HepG2 (cell line): Measurements from ENCODE around the gene MYLK. TPM values are rescaled to one million over a fixed set of nuclear protein-coding genes. Genes with fewer than 3 reads are reported as not detected.

Source experiments
- ATAC-seq: fragments of 200-7000 bp; cut with Tn5 transposase; 3 replicates; pipeline ENCODE4 v1.9.1; 2020; ENCODE audit warnings: mild to moderate bottlenecking, moderate library complexity
- BruUV-seq: library from RNA; stranded (reverse); fragments of 400-500 nt; replicated peaks from 2 replicates; lab custom pipeline; 2021; lab: Mats Ljungman, UMichigan
- CTCF ChIA-PET: fragments of 300-600 bp; formaldehyde crosslinking; extraction: SDS; loops from one replicate; lab custom pipeline; 2021; ENCODE audit warnings: low total read pairs, inconsistent platforms, low intra/inter-chr PET ratio; lab: Yijun Ruan, JAX
- POLR2A ChIA-PET: fragments of 350-600 bp; sonication (Branson Sonifier 250); formaldehyde crosslinking; loops from one replicate; lab custom pipeline; 2020; ENCODE audit warnings: antibody characterized with exemption, inconsistent platforms; lab: Yijun Ruan, JAX
- DNase-seq: peaks from one replicate; pipeline ENCODE4 v3.0.0-alpha.2; 2015; ENCODE audit warnings: low spot score
- FAIRE-seq: peaks from 3 replicates; lab custom pipeline; 2011; peaks lifted over from hg19 to GRCh38; lab: Jason Lieb, UNC
- H2AFZ ChIP-seq: one replicate; pipeline ENCODE4 v1.6.1; 2011; ENCODE audit warnings: low read length, inconsistent platforms
- H3K27ac ChIP-seq: fragments of 300-600 bp; 3 replicates; pipeline ENCODE4 v1.8.0; 2011; ENCODE audit warnings: mixed run types, mild to moderate bottlenecking, mixed read lengths, low read length, inconsistent platforms; ENCODE audit not compliant: insufficient read depth; ENCODE audit errors: extremely low read length
- H3K27me3 ChIP-seq, 2 experiments: fragments of 200-600 bp in 1 of 2; 2 replicates in 1 of 2; 3 replicates in 1 of 2; pipeline versions ENCODE4 v1.6.0 to v1.8.0; 2011; ENCODE audit warnings: low read length in 2 of 2, mild to moderate bottlenecking in 2 of 2, moderate library complexity in 2 of 2, inconsistent platforms in 1 of 2; ENCODE audit not compliant: insufficient read depth in 2 of 2, control insufficient read depth in 1 of 2
- H3K36me3 ChIP-seq, 2 experiments: fragments of 200-600 bp in 1 of 2; replicated peaks in 1 of 2; 2 replicates in 1 of 2; 3 replicates in 1 of 2; pipeline versions ENCODE4 v1.5.1 to v1.8.0; 2011; ENCODE audit warnings: low read length in 2 of 2, inconsistent platforms in 1 of 2; ENCODE audit not compliant: insufficient read depth in 2 of 2, control insufficient read depth in 1 of 2
- H3K4me1 ChIP-seq: 2 replicates; pipeline ENCODE4 v1.5.1; 2012; ENCODE audit warnings: low read length, inconsistent platforms; ENCODE audit not compliant: insufficient read depth
- H3K4me2 ChIP-seq: 2 replicates; pipeline ENCODE4 v1.6.0; 2011; ENCODE audit warnings: low read depth, low read length, inconsistent platforms
- H3K4me3 ChIP-seq, 3 experiments: fragments of 200-600 bp in 1 of 3; sonication (generic), shearing (Covaris generic) in 1 of 3; replicated peaks in 1 of 3; 2 replicates each; pipeline ENCODE4 v1.5.1; 2011 to 2016; ENCODE audit warnings: low read length in 3 of 3, inconsistent platforms in 2 of 3, low read depth in 2 of 3, mild to moderate bottlenecking in 2 of 3, control low read depth in 1 of 3, mixed read lengths in 1 of 3; ENCODE audit not compliant: insufficient read depth in 1 of 3
- H3K79me2 ChIP-seq: one replicate; pipeline ENCODE4 v1.6.1; 2011; ENCODE audit warnings: low read length, inconsistent platforms; ENCODE audit not compliant: insufficient read depth
- H3K9ac ChIP-seq: 2 replicates; pipeline ENCODE4 v1.6.0; 2011; ENCODE audit warnings: mild to moderate bottlenecking, low read depth, low read length, inconsistent platforms; ENCODE audit not compliant: insufficient read depth
- H3K9me3 ChIP-seq: 2 replicates; pipeline ENCODE4 v1.5.1; 2012; ENCODE audit warnings: mild to moderate bottlenecking, low read length
- H4K20me1 ChIP-seq: 2 replicates; pipeline ENCODE4 v1.6.0; 2011; ENCODE audit warnings: inconsistent platforms, mild to moderate bottlenecking, low read length, moderate library complexity; ENCODE audit not compliant: insufficient read depth
- HDAC6 ChIP-seq: fragments of 200-600 bp; sonication (generic); IDR thresholded peaks from 2 replicates; pipeline ENCODE4 v1.7.0; 2017; ENCODE audit warnings: mild to moderate bottlenecking, antibody characterized with exemption, low read length, low read depth
- JUNB ChIP-seq: sonication (generic); formaldehyde crosslinking; IDR thresholded peaks from 2 replicates; pipeline ENCODE4 v1.8.0; 2022; ENCODE audit warnings: missing genetic modification reagents, mild to moderate bottlenecking, borderline replicate concordance
- NONO ChIP-seq, 2 experiments: fragments of 450-650 bp in 1 of 2; sonication (generic) in 1 of 2; formaldehyde crosslinking in 1 of 2; IDR thresholded peaks in 1 of 2; conservative IDR thresholded peaks in 1 of 2; 2 replicates each; pipeline versions ENCODE4 v1.6.1 to v1.8.0; 2017 to 2022; ENCODE audit warnings: mild to moderate bottlenecking in 1 of 2, missing genetic modification reagents in 1 of 2, moderate library complexity in 1 of 2
- NR2C2 ChIP-seq: sonication (generic); formaldehyde crosslinking; IDR thresholded peaks from 2 replicates; pipeline ENCODE4 v1.4.0; 2020; ENCODE audit warnings: missing genetic modification reagents, mild to moderate bottlenecking, moderate library complexity, borderline replicate concordance
- PAWR ChIP-seq: sonication (generic); formaldehyde crosslinking; IDR thresholded peaks from 2 replicates; pipeline ENCODE4 v1.4.0; 2020; ENCODE audit warnings: missing genetic modification reagents, mild to moderate bottlenecking, borderline replicate concordance
- SIN3B ChIP-seq: fragments of 150-350 bp; IDR thresholded peaks from 2 replicates; pipeline ENCODE4 v1.6.1; 2014; ENCODE audit warnings: low read length
- SMARCE1 ChIP-seq: fragments of 450-650 bp; IDR thresholded peaks from 2 replicates; pipeline ENCODE4 v1.6.1; 2017; ENCODE audit warnings: borderline replicate concordance
- STAG1 ChIP-seq: sonication (generic); formaldehyde crosslinking; IDR thresholded peaks from 2 replicates; pipeline ENCODE4 v1.4.0; 2020; ENCODE audit warnings: missing genetic modification reagents
- THYN1 ChIP-seq: sonication (generic); formaldehyde crosslinking; IDR thresholded peaks from 2 replicates; pipeline ENCODE4 v1.8.1; 2023; ENCODE audit warnings: low read depth, mild to moderate bottlenecking, moderate library complexity, missing genetic modification reagents, borderline replicate concordance
- XBP1 ChIP-seq: sonication (generic); formaldehyde crosslinking; IDR thresholded peaks from 2 replicates; pipeline ENCODE4 v1.5.0; 2020; ENCODE audit warnings: missing genetic modification reagents
- XRCC5 ChIP-seq: fragments of 200-400 bp; formaldehyde crosslinking; optimal IDR thresholded peaks from 2 replicates; pipeline ENCODE3; 2017; ENCODE audit warnings: mild to moderate bottlenecking, low read length
- YY1 ChIP-seq: IDR thresholded peaks from 2 replicates; pipeline ENCODE4 v1.6.1; 2011; ENCODE audit warnings: low read length, low read depth, moderate library complexity, mild to moderate bottlenecking; ENCODE audit not compliant: insufficient read depth, insufficient replicate concordance
- ZBTB38 ChIP-seq: sonication (generic); formaldehyde crosslinking; IDR thresholded peaks from 2 replicates; pipeline ENCODE4 v1.5.1; 2020; ENCODE audit warnings: mild to moderate bottlenecking, missing genetic modification reagents
- ZNF383 ChIP-seq: sonication (generic); formaldehyde crosslinking; IDR thresholded peaks from 2 replicates; pipeline ENCODE4 v1.4.0; 2020; ENCODE audit warnings: missing genetic modification reagents, mild to moderate bottlenecking, borderline replicate concordance
- ZSCAN21 ChIP-seq: sonication (generic); formaldehyde crosslinking; IDR thresholded peaks from 2 replicates; pipeline ENCODE4 v1.8.0; 2022; ENCODE audit warnings: mild to moderate bottlenecking, missing genetic modification reagents, moderate library complexity, borderline replicate concordance
- WGBS: methylation state at CpG from one replicate; pipeline ENCODE4 v1.1.6; 2017; ENCODE audit warnings: low lambda C conversion rate; 5-methylcytosine and 5-hydroxymethylcytosine counted together
- in situ Hi-C: cut with HindIII; loops from 2 replicates; pipeline ENCODE4 v1.10.0; 2017; ENCODE audit warnings: low pct_unique_long_range_greater_than_20kb; ENCODE audit not compliant: extremely low pct_ligation_motif_present
- intact Hi-C: fragments of 100-400 bp; cut with micrococcal nuclease; formaldehyde crosslinking; loops from one replicate; pipeline ENCODE4 v1.10.0; 2022; ENCODE audit not compliant: unreplicated experiment
- polyA plus RNA-seq, 8 experiments: library from polyadenylated mRNA; depleted of rRNA in 3 of 8; stranded (reverse) in 7 of 8; unstranded in 1 of 8; fragments of >200 nt; fragmentation: Illumina TruSeq in 4 of 8; extraction: Trizol in 4 of 8; gene quantifications; 2 replicates each; pipeline versions ENCODE4 v1.2.1 to v1.2.3, GENCODE V29; 2011 to 2016; ENCODE audit warnings: low read depth in 4 of 8, missing spikeins in 1 of 8, mixed read lengths in 1 of 8; ENCODE audit not compliant: insufficient read depth in 1 of 8
- total RNA-seq, 5 experiments: library from RNA; depleted of rRNA; stranded (reverse); fragments of >200 nt; fragmentation: Illumina TruSeq; extraction: Trizol; gene quantifications; 2 replicates each; pipeline ENCODE4 v1.2.3, GENCODE V29; 2016; ENCODE audit warnings: low read depth in 1 of 5
- TF ChIP-seq, protein P1 (sequence below): IDR thresholded peaks from 2 replicates; pipeline ENCODE4 v1.6.1; 2016; ENCODE audit warnings: low read depth, control low read depth
- TF ChIP-seq, protein P2 (sequence below): IDR thresholded peaks from 2 replicates; pipeline ENCODE4 v1.6.1; 2016; ENCODE audit warnings: low read depth
- TF ChIP-seq, protein P3 (sequence below): fragments of 450-650 bp; IDR thresholded peaks from 2 replicates; pipeline ENCODE4 v1.6.1; 2017

Gene MYLK
- total and polyA plus RNA-seq, 2 of the 13 experiments (the other 11 are each of a cell fraction or from before 2014, with no cell fraction given), result 10.6 to 34.9 TPM

DNA sequence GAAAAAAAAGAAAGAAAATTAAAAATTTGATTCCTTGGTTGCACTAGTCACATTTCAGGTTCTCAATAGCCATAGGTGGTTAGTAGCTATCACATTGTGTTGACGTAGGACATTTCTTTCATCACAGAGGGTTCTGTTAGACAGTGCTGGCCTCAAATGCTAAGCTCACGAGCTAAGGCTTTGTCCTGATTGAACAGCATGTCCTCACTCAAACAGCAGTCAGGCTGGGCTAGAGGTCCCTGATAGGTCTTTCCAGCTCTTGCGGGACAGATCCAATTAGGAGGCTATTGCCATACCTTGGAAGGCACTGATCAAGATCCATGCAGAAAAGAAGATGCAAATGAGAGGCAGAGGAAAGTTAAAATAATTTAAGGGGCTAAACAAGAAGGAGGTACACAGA, 213.4 kb downstream of the MYLK start (continued):
- TF ChIP-seq, protein P1, sequence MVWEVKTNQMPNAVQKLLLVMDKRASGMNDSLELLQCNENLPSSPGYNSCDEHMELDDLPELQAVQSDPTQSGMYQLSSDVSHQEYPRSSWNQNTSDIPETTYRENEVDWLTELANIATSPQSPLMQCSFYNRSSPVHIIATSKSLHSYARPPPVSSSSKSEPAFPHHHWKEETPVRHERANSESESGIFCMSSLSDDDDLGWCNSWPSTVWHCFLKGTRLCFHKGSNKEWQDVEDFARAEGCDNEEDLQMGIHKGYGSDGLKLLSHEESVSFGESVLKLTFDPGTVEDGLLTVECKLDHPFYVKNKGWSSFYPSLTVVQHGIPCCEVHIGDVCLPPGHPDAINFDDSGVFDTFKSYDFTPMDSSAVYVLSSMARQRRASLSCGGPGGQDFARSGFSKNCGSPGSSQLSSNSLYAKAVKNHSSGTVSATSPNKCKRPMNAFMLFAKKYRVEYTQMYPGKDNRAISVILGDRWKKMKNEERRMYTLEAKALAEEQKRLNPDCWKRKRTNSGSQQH (CRISPR knock-in tag), result no peak
- TF ChIP-seq YY1 (no peak), ZNF383 (no peak), XBP1 (CRISPR knock-in tag) (no peak), SIN3B (no peak), STAG1 (CRISPR knock-in tag) (no peak)

DNA sequence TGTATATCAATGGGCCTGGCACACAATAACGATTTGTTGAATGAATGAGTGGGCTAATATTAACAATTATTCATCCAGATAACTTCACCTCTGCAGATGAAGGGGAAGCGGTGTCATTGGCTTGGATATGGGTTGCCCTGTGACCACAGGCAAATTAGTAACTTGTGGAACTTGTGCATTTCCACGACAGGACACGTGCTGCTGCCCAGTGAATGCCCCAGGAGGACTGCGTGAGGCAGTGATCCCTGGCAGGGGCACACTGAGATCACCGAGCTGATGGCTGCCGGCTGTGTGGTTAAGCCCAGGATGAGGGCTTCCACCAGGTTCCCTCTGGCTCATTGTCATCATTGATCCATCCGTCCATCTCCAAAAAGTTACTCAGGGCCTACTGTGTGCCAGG, 215.2 kb downstream of the MYLK start:
- 94% methylated on average over 8 of the region's 8 CpGs for WGBS
- intact Hi-C loops, result no loop called here
- no peak overlapping the region for H3K4me3 ChIP-seq
- no peak overlapping the region for H2AFZ ChIP-seq
- POLR2A ChIA-PET, result no interaction called here
- no TSS peak for BruUV-seq
- no peak for TF ChIP-seq ZSCAN21
- TF ChIP-seq, protein P2, sequence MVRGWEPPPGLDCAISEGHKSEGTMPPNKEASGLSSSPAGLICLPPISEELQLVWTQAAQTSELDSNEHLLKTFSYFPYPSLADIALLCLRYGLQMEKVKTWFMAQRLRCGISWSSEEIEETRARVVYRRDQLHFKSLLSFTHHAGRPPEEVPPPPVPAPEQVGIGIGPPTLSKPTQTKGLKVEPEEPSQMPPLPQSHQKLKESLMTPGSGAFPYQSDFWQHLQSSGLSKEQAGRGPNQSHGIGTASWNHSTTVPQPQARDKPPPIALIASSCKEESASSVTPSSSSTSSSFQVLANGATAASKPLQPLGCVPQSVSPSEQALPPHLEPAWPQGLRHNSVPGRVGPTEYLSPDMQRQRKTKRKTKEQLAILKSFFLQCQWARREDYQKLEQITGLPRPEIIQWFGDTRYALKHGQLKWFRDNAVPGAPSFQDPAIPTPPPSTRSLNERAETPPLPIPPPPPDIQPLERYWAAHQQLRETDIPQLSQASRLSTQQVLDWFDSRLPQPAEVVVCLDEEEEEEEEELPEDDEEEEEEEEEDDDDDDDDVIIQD (CRISPR knock-in tag), result no peak
- TF ChIP-seq ZBTB38 (CRISPR knock-in tag), result no peak
- no peak for TF ChIP-seq JUNB (CRISPR knock-in tag)
- no peak for TF ChIP-seq THYN1 (CRISPR knock-in tag)
- TF ChIP-seq XRCC5, result no peak
- no peak for TF ChIP-seq NR2C2 (CRISPR knock-in tag)
- no peak for TF ChIP-seq HDAC6
- TF ChIP-seq, protein P3, sequence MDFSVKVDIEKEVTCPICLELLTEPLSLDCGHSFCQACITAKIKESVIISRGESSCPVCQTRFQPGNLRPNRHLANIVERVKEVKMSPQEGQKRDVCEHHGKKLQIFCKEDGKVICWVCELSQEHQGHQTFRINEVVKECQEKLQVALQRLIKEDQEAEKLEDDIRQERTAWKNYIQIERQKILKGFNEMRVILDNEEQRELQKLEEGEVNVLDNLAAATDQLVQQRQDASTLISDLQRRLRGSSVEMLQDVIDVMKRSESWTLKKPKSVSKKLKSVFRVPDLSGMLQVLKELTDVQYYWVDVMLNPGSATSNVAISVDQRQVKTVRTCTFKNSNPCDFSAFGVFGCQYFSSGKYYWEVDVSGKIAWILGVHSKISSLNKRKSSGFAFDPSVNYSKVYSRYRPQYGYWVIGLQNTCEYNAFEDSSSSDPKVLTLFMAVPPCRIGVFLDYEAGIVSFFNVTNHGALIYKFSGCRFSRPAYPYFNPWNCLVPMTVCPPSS, result no peak
- TF ChIP-seq SMARCE1, result no peak
- TF ChIP-seq PAWR (CRISPR knock-in tag), result no peak
- no peak for TF ChIP-seq NONO (IDR thresholded peaks at IDR 0.05)
- no peak for TF ChIP-seq NONO (CRISPR knock-in tag; conservative IDR thresholded peaks at IDR 0.05)
- no peaks in the 10 kb centered on the region for H3K79me2 ChIP-seq
- no peaks in the 10 kb centered on the region for H3K9me3 ChIP-seq
- H4K20me1 ChIP-seq, result no peaks in the 10 kb centered on the region
- in situ Hi-C loops, result no loop called here
- H3K27ac ChIP-seq, result no peak overlapping the region
- CTCF ChIA-PET, result no interaction called here
- FAIRE-seq (no peak), DNase-seq (no peak), ATAC-seq (no peak)
- H3K27me3 ChIP-seq, result no peaks in the 10 kb centered on the region
- no peak overlapping the region for H3K4me2 ChIP-seq
- H3K4me1 ChIP-seq, result peaks cover 20% of the 10 kb centered on the region
- peaks cover 13 to 37% of the 10 kb centered on the region in 2 experiments for H3K36me3 ChIP-seq
- no peak overlapping the region for H3K9ac ChIP-seq
